Glutamatergic neuron (in vitro differentiated cells): ENCODE measurements around the gene NUB1. TPM values are rescaled to one million over a fixed set of nuclear protein-coding genes. Genes with fewer than 3 reads are reported as not detected.

ENCODE experiments used
- DNase-seq: peaks from one replicate; pipeline ENCODE4 v3.0.0; 2022
- H3K27ac Mint-ChIP-seq: one replicate; pipeline ENCODE4 v1.8.0; 2020; ENCODE audit warnings: mild to moderate bottlenecking, mixed read lengths, inconsistent platforms; ENCODE audit not compliant: unreplicated experiment
- H3K27me3 Mint-ChIP-seq: one replicate; pipeline ENCODE4 v1.8.0; 2020; ENCODE audit warnings: mild to moderate bottlenecking, moderate library complexity, mixed read lengths, inconsistent platforms; ENCODE audit not compliant: unreplicated experiment
- H3K36me3 Mint-ChIP-seq: one replicate; pipeline ENCODE4 v1.8.0; 2020; ENCODE audit warnings: mild to moderate bottlenecking, mixed read lengths, inconsistent platforms; ENCODE audit not compliant: unreplicated experiment
- H3K4me1 Mint-ChIP-seq: one replicate; pipeline ENCODE4 v1.8.0; 2020; ENCODE audit warnings: mild to moderate bottlenecking, low read depth, mixed read lengths, inconsistent platforms; ENCODE audit not compliant: unreplicated experiment
- H3K4me3 Mint-ChIP-seq: one replicate; pipeline ENCODE4 v1.8.0; 2020; ENCODE audit warnings: mild to moderate bottlenecking, mixed read lengths, inconsistent platforms; ENCODE audit not compliant: unreplicated experiment
- H3K9me3 Mint-ChIP-seq: one replicate; pipeline ENCODE4 v1.8.0; 2020; ENCODE audit warnings: mild to moderate bottlenecking, moderate library complexity, mixed read lengths, inconsistent platforms; ENCODE audit not compliant: unreplicated experiment
- total RNA-seq: library from RNA; stranded (reverse); fragmentation: NEBNext Ultra II Directional; extraction: Animal tissue kit (Norgen Biotek cat#: 25700); gene quantifications from one replicate; pipeline ENCODE4 v1.2.1, GENCODE V29; 2021; ENCODE audit not compliant: unreplicated experiment
- TF ChIP-seq, protein P1 (sequence below): fragments of 200-600 bp; sonication (generic); IDR thresholded peaks from one replicate; pipeline ENCODE4 v1.5.0; 2021; ENCODE audit not compliant: partially characterized antibody, unreplicated experiment

NUB1 gene
- total RNA-seq, 1 donor from 2014 or later, result 41.6 TPM

DNA sequence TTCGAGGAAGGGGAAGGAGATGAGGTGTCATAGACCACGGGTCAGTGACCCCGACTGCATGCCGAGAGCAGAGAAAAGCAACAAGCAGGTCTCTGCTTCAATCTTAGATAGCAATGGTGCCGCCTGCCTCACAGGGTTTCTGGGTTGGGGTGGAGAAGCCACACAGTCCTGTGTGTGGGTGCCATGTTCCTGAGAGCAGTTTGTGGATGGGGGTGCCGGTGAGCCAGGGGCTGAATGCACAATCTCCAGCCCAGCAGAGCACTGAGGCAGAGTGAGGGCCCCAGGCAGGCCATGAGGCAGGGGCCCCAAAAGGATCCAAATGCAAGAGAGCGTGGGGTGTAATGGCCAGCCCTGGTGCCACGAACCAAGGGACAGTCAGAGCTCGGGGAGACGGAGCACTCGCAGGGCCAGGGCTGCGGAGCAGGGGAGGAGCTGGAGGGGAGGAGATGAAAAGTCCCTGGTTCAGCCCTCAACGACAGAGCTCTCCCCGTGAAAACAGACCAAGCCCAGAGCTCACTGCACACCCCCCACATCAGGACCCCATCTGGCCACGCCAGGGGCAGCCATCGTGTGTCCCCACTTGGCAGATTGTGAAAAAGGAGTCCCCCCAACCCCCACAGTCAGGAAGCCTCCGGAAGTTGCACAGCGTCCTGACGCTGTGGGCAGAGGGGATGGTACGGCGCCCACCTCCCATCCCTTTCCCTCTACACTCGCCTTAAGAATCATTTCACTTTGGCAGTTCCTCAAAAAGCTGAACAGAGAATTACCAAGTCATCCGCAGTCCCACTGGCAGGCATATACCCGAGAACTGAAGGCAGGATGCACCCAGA lies 48.4 kb downstream of the NUB1 start:
- Mint-ChIP-seq H3K4me3 (no peak overlapping the region), H3K27me3 (peaks cover 16% of the 10 kb centered on the region), H3K4me1 (peaks cover 25% of the 10 kb centered on the region), H3K27ac (no peak overlapping the region), H3K9me3 (peaks cover 13% of the 10 kb centered on the region), H3K36me3 (no peaks in the 10 kb centered on the region)
- no peak for DNase-seq
- TF ChIP-seq, protein P1, sequence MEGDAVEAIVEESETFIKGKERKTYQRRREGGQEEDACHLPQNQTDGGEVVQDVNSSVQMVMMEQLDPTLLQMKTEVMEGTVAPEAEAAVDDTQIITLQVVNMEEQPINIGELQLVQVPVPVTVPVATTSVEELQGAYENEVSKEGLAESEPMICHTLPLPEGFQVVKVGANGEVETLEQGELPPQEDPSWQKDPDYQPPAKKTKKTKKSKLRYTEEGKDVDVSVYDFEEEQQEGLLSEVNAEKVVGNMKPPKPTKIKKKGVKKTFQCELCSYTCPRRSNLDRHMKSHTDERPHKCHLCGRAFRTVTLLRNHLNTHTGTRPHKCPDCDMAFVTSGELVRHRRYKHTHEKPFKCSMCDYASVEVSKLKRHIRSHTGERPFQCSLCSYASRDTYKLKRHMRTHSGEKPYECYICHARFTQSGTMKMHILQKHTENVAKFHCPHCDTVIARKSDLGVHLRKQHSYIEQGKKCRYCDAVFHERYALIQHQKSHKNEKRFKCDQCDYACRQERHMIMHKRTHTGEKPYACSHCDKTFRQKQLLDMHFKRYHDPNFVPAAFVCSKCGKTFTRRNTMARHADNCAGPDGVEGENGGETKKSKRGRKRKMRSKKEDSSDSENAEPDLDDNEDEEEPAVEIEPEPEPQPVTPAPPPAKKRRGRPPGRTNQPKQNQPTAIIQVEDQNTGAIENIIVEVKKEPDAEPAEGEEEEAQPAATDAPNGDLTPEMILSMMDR, result no peak

DNA sequence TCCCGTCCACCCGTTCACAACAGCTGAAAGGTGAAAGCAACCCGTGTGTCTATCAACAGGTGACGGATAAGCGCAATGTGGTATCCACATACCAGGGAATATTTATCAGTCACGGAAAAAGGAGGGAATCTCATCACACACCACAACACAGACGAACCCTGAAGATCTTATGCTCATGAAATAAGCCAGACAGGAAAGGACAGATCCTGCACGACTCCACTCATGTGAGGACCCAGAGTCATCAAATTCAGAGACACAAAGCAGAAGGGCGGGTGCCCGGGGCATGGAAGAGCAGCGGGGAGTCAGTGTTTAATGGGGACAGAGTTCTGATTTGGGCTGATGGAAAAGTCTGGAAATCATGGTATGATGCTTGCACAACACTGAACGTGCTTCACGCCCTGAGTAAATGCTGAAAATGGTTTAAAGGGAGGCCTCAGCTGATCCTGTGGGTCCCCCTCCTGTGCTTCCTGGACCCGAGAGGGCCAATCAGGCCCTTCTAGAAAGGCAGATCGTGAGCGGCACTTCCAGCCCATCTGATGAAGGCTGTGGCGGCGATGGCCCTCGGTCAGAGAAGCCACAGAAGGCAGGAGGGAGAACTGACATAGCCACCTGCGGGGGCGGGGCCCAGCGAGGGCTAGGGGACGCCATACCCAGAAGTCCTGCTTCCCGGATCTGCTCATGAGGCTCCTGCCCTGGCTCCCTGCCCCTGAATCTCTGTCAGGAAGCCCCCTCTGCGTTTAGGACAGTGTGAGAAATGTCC lies 49.2 kb downstream of the NUB1 start:
- Mint-ChIP-seq H3K9me3 (peaks cover 16% of the 10 kb centered on the region), H3K4me3 (no peak overlapping the region), H3K36me3 (no peaks in the 10 kb centered on the region), H3K4me1 (peaks cover 26% of the 10 kb centered on the region), H3K27ac (no peak overlapping the region), H3K27me3 (peaks cover 20% of the 10 kb centered on the region)
- DNase-seq, result no peak
- TF ChIP-seq, protein P1, result no peak

DNA sequence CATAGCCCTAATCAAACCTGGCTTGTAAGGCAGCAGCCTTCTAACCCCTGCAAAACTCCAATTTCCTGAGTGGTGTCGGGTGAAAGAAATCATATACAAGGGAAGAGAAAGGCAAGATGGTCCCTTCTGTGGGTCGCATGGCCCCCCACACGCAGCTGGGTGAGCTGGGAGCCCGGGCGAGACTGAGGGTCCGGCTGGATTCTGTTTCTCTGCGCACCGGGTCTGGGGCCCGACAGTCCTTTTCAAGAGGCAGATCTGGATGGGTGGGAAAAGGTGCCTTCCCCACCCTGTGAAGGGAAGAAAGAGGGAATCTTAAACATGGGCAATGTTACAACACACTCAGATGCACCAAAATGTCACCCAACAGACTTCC lies 49.7 kb downstream of the NUB1 start:
- H3K27me3 Mint-ChIP-seq, result peaks cover 18% of the 10 kb centered on the region
- H3K36me3 Mint-ChIP-seq, result no peaks in the 10 kb centered on the region
- peaks cover 26% of the 10 kb centered on the region for H3K4me1 Mint-ChIP-seq
- TF ChIP-seq, protein P1, result no peak
- H3K4me3 Mint-ChIP-seq, result no peak overlapping the region
- H3K27ac Mint-ChIP-seq, result no peak overlapping the region
- DNase-seq, result no peak
- peaks cover 18% of the 10 kb centered on the region for H3K9me3 Mint-ChIP-seq

DNA sequence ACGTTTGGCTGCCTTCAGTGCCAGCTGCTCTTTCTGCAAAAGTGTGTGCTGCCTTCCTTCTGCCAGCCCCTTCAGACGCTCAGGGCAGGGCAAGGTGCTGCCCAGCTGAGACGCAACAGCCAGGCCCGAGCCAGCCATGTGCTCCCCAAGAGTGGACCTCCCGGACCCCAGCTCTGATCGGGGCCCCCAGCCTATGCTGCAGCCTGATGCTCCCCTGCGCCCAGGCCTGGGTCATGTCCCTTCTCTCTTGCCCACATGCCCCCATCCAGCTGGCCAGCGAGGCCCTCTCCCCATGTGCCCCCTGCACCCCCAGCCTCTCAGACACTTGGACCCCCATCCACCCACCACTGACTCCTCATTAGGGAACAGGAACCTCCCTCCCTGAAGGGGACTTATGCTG lies 50.4 kb downstream of the NUB1 start:
- no peak overlapping the region for H3K4me3 Mint-ChIP-seq
- H3K27ac Mint-ChIP-seq, result no peak overlapping the region
- H3K9me3 Mint-ChIP-seq, result peaks cover 16% of the 10 kb centered on the region
- H3K36me3 Mint-ChIP-seq, result no peaks in the 10 kb centered on the region
- peaks cover 23% of the 10 kb centered on the region for H3K4me1 Mint-ChIP-seq
- peaks cover 16% of the 10 kb centered on the region for H3K27me3 Mint-ChIP-seq
- TF ChIP-seq, protein P1, result no peak
- no peak for DNase-seq

DNA sequence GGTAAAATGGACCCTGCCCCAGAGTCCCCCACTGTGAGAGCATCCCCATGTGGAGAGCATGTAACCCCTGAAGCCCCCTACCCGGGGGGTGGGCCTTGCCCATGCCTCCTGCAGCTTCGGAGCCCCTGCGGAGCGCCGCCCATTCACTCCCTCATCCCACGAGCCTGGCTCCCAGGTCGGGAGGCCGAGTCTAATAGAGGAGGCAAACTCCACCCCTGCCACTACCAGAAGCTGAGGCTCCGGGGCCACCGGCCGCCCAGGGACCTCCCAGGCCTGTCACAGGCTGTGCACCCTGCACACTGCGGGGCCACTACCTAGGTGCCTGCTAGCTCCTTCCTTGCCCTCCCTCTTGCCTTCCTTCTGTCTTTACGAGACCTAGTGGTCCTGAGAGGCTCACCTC lies 50.8 kb downstream of the NUB1 start:
- peaks cover 16% of the 10 kb centered on the region for H3K9me3 Mint-ChIP-seq

More for the DNA sequence above, 50.8 kb downstream of the NUB1 start:
- TF ChIP-seq, protein P1, result no peak
- Mint-ChIP-seq H3K27me3 (peaks cover 18% of the 10 kb centered on the region), H3K27ac (no peak overlapping the region), H3K4me1 (peaks cover 25% of the 10 kb centered on the region), H3K4me3 (no peak overlapping the region), H3K36me3 (no peaks in the 10 kb centered on the region)
- no peak for DNase-seq
